Measurements from ENCODE around the gene RIMBP2.

GRCh38 chr12:130391186-130391585, 324.9 kb downstream of the RIMBP2 start:
- TF ChIP-seq CTCF (IDR thresholded peaks at IDR 0.05), result no peak
- no peak for TF ChIP-seq EZH2 (IDR thresholded peaks at IDR 0.05)
